NCI-H1436 treated with DMSO at 0.1 percent for 48 hours (cell line): Measurements from ENCODE around the gene PTCD2.
"Not testable (repeated sequence)": the region's sequence is repeated elsewhere in the genome, so short reads cannot be mapped to it uniquely, and the experiment has no call there.

ENCODE experiments used
- DNase-seq: peaks from one replicate; lab custom pipeline; 2025; lab: John Stamatoyannopoulos, UW

The PTCD2 gene

GRCh38 chr5:72298136-72298535, 22.0 kb upstream of the PTCD2 start:
- not testable (repeated sequence) for DNase-seq

GRCh38 chr5:72298711-72299110, 21.5 kb upstream of the PTCD2 start:
- DNase-seq: no peak

GRCh38 chr5:72300590-72301339, 19.4 kb upstream of the PTCD2 start:
- no peak for DNase-seq

GRCh38 chr5:72301557-72301956, 18.6 kb upstream of the PTCD2 start:
- no peak for DNase-seq

GRCh38 chr5:72302171-72302570, 18.0 kb upstream of the PTCD2 start:
- no peak for DNase-seq

- no peak for DNase-seq
Observed at GRCh38 chr5:72305194-72306142, 14.7 kb upstream of the PTCD2 start.

- no peak for DNase-seq
Observed at GRCh38 chr5:72307573-72307967, 12.6 kb upstream of the PTCD2 start.

GRCh38 chr5:72307968-72308852, 12.0 kb upstream of the PTCD2 start:
- DNase-seq: peak; percentile 90

GRCh38 chr5:72308853-72309191, 11.4 kb upstream of the PTCD2 start:
- DNase-seq: no peak

GRCh38 chr5:72313141-72313540, 7.0 kb upstream of the PTCD2 start:
- DNase-seq: no peak

GRCh38 chr5:72314571-72315172, 5.5 kb upstream of the PTCD2 start:
- no peak for DNase-seq

- DNase-seq: not testable (repeated sequence)
Observed at GRCh38 chr5:72319435-72319975, 668 bp upstream of the PTCD2 start.

- no peak for DNase-seq
Observed at GRCh38 chr5:72324189-72324825, 4.1 kb downstream of the PTCD2 start.

GRCh38 chr5:72325566-72326305, 5.6 kb downstream of the PTCD2 start:
- DNase-seq: no peak

GRCh38 chr5:72326306-72326649, 6.1 kb downstream of the PTCD2 start:
- DNase-seq: no peak

- no peak for DNase-seq
Observed at GRCh38 chr5:72328172-72328571, 8.0 kb downstream of the PTCD2 start.

- DNase-seq: no peak
Observed at GRCh38 chr5:72330712-72331111, 10.5 kb downstream of the PTCD2 start.

- DNase-seq: no peak
Observed at GRCh38 chr5:72337159-72337558, 17.0 kb downstream of the PTCD2 start.

- DNase-seq: no peak
Observed at GRCh38 chr5:72338689-72339209, 18.6 kb downstream of the PTCD2 start.

GRCh38 chr5:72346398-72346797, 26.2 kb downstream of the PTCD2 start:
- DNase-seq: no peak
